H9 (cell line): Measurements from ENCODE around the gene CHCHD6. TPM values are rescaled to one million over a fixed set of nuclear protein-coding genes. Genes with fewer than 3 reads are reported as not detected.

ENCODE experiments used
- DNase-seq: peaks from one replicate; pipeline ENCODE4 v3.0.0-alpha.2; 2017
- H2AFZ ChIP-seq: one replicate; pipeline ENCODE4 v1.6.1; 2013; ENCODE audit warnings: mild to moderate bottlenecking, low read length, control low read depth, moderate library complexity
- H2AK5ac ChIP-seq: 2 replicates; pipeline ENCODE4 v1.6.1; 2013; ENCODE audit warnings: low read length, control low read depth, mixed read lengths; ENCODE audit not compliant: insufficient read length
- H2BK120ac ChIP-seq: one replicate; pipeline ENCODE4 v1.6.1; 2013; ENCODE audit warnings: low read depth, mild to moderate bottlenecking, low read length, control low read depth, inconsistent platforms; ENCODE audit not compliant: poor library complexity, severe bottlenecking
- H2BK12ac ChIP-seq: 2 replicates; pipeline ENCODE4 v1.6.1; 2013; ENCODE audit warnings: low read length, control low read depth, mixed read lengths, low read depth; ENCODE audit not compliant: insufficient read length
- H2BK15ac ChIP-seq: 2 replicates; pipeline ENCODE4 v1.6.1; 2013; ENCODE audit warnings: low read depth, low read length, control low read depth
- H2BK20ac ChIP-seq: one replicate; pipeline ENCODE4 v1.6.1; 2013; ENCODE audit warnings: low read depth, mild to moderate bottlenecking, low read length, control low read depth, inconsistent platforms; ENCODE audit not compliant: poor library complexity, severe bottlenecking
- H2BK5ac ChIP-seq: 2 replicates; pipeline ENCODE4 v1.6.1; 2013; ENCODE audit warnings: low read length, control low read depth, mixed read lengths; ENCODE audit not compliant: insufficient read length
- H3K14ac ChIP-seq: 2 replicates; pipeline ENCODE4 v1.6.1; 2013; ENCODE audit warnings: low read length, control low read depth; ENCODE audit not compliant: insufficient read depth
- H3K18ac ChIP-seq: 2 replicates; pipeline ENCODE4 v1.6.1; 2013; ENCODE audit warnings: low read depth, mild to moderate bottlenecking, mixed read lengths, low read length, control low read depth; ENCODE audit not compliant: insufficient read length
- H3K23ac ChIP-seq: 2 replicates; pipeline ENCODE4 v1.6.1; 2013; ENCODE audit warnings: low read length, control low read depth, mixed read lengths, low read depth; ENCODE audit not compliant: insufficient read length
- H3K23me2 ChIP-seq: 2 replicates; pipeline ENCODE4 v1.6.1; 2013; ENCODE audit warnings: low read depth, mild to moderate bottlenecking, mixed read lengths, low read length, control low read depth; ENCODE audit not compliant: insufficient read length, poor library complexity, severe bottlenecking
- H3K27ac ChIP-seq: 2 replicates; pipeline ENCODE4 v1.5.1; 2013; ENCODE audit warnings: low read length, control low read depth, mixed read lengths, low read depth; ENCODE audit not compliant: insufficient read length
- H3K27me3 ChIP-seq: 2 replicates; pipeline ENCODE4 v1.6.1; 2013; ENCODE audit warnings: low read length, control low read depth, inconsistent platforms; ENCODE audit not compliant: insufficient read depth
- H3K4ac ChIP-seq: 2 replicates; pipeline ENCODE4 v1.6.1; 2013; ENCODE audit warnings: low read depth, mild to moderate bottlenecking, control low read depth, inconsistent platforms, low read length, moderate library complexity
- H3K4me1 ChIP-seq: 2 replicates; pipeline ENCODE4 v1.6.1; 2013; ENCODE audit warnings: low read length, control low read depth, inconsistent platforms; ENCODE audit not compliant: insufficient read depth
- H3K4me2 ChIP-seq: 2 replicates; pipeline ENCODE4 v1.6.1; 2013; ENCODE audit warnings: low read length, control low read depth, mixed read lengths; ENCODE audit not compliant: insufficient read length, insufficient read depth
- H3K56ac ChIP-seq: 2 replicates; pipeline ENCODE4 v1.6.1; 2013; ENCODE audit warnings: low read depth, mild to moderate bottlenecking, mixed read lengths, low read length, control low read depth; ENCODE audit not compliant: insufficient read length
- H3K79me1 ChIP-seq: 2 replicates; pipeline ENCODE4 v1.6.1; 2013; ENCODE audit warnings: low read depth, mild to moderate bottlenecking, moderate library complexity, low read length, control low read depth, inconsistent platforms; ENCODE audit not compliant: insufficient read depth, poor library complexity, severe bottlenecking
- H3K79me2 ChIP-seq: 2 replicates; pipeline ENCODE4 v1.6.1; 2013; ENCODE audit warnings: low read length, control low read depth, inconsistent platforms; ENCODE audit not compliant: insufficient read depth
- H3K9ac ChIP-seq: 2 replicates; pipeline ENCODE4 v1.6.1; 2013; ENCODE audit warnings: low read length, control low read depth, mixed read lengths; ENCODE audit not compliant: insufficient read length; ENCODE audit errors: extremely low read depth
- H3K9me3 ChIP-seq: one replicate; pipeline ENCODE4 v1.6.1; 2013; ENCODE audit warnings: low read depth, low read length, inconsistent platforms; ENCODE audit not compliant: control insufficient read depth
- H3T11ph ChIP-seq: one replicate; pipeline ENCODE4 v1.6.1; 2013; ENCODE audit warnings: mild to moderate bottlenecking, low read length, control low read depth, inconsistent platforms
- H4K20me1 ChIP-seq: one replicate; pipeline ENCODE4 v1.6.1; 2013; ENCODE audit not compliant: control insufficient read depth, insufficient read length, insufficient read depth
- H4K5ac ChIP-seq: 2 replicates; pipeline ENCODE4 v1.6.1; 2013; ENCODE audit warnings: low read depth, mild to moderate bottlenecking, mixed read lengths, low read length, control low read depth; ENCODE audit not compliant: insufficient read length
- H4K8ac ChIP-seq: replicated peaks from 2 replicates; pipeline ENCODE4 v1.6.1; 2013; ENCODE audit warnings: low read length, control low read depth, mixed read lengths, low read depth; ENCODE audit not compliant: insufficient read length
- H4K91ac ChIP-seq: 2 replicates; pipeline ENCODE4 v1.6.1; 2013; ENCODE audit warnings: low read depth, mild to moderate bottlenecking, moderate library complexity, mixed read lengths, low read length, control low read depth; ENCODE audit not compliant: insufficient read length
- H3K27ac Mint-ChIP-seq, 3 experiments: 2 replicates in 2 of 3; 3 replicates in 1 of 3; pipeline ENCODE4 v1.8.0; 2020 to 2021; ENCODE audit warnings: mixed read lengths in 3 of 3, mild to moderate bottlenecking in 1 of 3, moderate library complexity in 1 of 3
- H3K27me3 Mint-ChIP-seq: 2 replicates; pipeline ENCODE4 v1.8.0; 2021; ENCODE audit warnings: low read depth, mild to moderate bottlenecking, moderate library complexity, mixed read lengths
- H3K36me3 Mint-ChIP-seq, 3 experiments: 2 replicates in 2 of 3; 3 replicates in 1 of 3; pipeline ENCODE4 v1.8.0; 2020 to 2021; ENCODE audit warnings: low read depth in 3 of 3, mixed read lengths in 3 of 3; ENCODE audit not compliant: insufficient read depth in 1 of 3
- H3K4me1 Mint-ChIP-seq, 2 experiments: 2 replicates each; pipeline ENCODE4 v1.8.0; 2020; ENCODE audit warnings: mixed read lengths in 2 of 2
- H3K4me3 Mint-ChIP-seq, 2 experiments: 2 replicates in 1 of 2; 3 replicates in 1 of 2; pipeline ENCODE4 v1.8.0; 2020 to 2021; ENCODE audit warnings: mild to moderate bottlenecking in 2 of 2, mixed read lengths in 2 of 2, moderate library complexity in 1 of 2
- H3K9me3 Mint-ChIP-seq, 2 experiments: 2 replicates in 1 of 2; 3 replicates in 1 of 2; pipeline ENCODE4 v1.8.0; 2020; ENCODE audit warnings: mild to moderate bottlenecking in 2 of 2, mixed read lengths in 2 of 2, moderate library complexity in 1 of 2
- WGBS: extraction: QIAGEN DNeasy Blood & Tissue Kit; methylation state at CpG from one replicate; pipeline ENCODE4 v1.1.7; 2013; ENCODE audit warnings: missing lambda C conversion rate, low lambda C conversion rate, mixed read lengths; ENCODE audit not compliant: insufficient read length; ENCODE audit errors: extremely low coverage; 5-methylcytosine and 5-hydroxymethylcytosine counted together
- total RNA-seq: library from RNA; stranded (reverse); gene quantifications from 2 replicates; pipeline ENCODE4 v1.2.1, GENCODE V29; 2021
- TF ChIP-seq, protein P1 (sequence below): fragments of 200-600 bp; sonication (generic); conservative IDR thresholded peaks from 3 replicates; pipeline ENCODE4 v1.8.0; 2021; ENCODE audit warnings: antibody characterized with exemption, mild to moderate bottlenecking

Gene CHCHD6
- total RNA-seq, 1 experiment from 2014 or later: 34.2 TPM

DNA sequence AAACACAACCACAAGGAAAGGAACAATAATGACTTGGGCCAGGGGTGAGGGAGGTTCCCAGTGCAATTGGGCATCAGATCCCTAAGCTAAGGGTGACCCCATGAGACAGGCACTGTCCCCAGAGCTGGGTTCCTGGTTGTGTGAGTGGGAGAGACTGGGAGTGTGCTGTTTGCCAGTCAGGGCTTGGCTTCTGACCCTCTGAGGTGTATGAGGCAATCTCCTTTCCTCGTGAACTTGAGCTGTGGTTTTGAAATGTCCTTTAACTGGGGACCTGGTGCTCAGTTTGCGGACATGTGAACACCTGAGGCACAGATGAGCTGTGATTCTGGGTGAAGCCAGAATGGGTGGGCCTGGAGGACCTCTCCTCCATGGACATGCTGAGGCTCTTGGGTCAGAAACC lies 220.4 kb downstream of the CHCHD6 start:
- no peaks in the 10 kb centered on the region for H3K27me3 ChIP-seq
- H3K18ac ChIP-seq: no peak overlapping the region
- Mint-ChIP-seq H3K4me1 (peaks cover 0 to 5% of the 10 kb centered on the region in 2 experiments; a peak in 1 of 4 replicates), H3K27ac (no peak overlapping the region; a peak in 2 of 7 replicates), H3K36me3 (peaks cover 0 to 14% (median 9%) of the 10 kb centered on the region in 3 experiments; a peak in 6 of 7 replicates), H3K27me3 (no peaks in the 10 kb centered on the region; the same call in 1 of the 2 replicates), H3K4me3 (no peak overlapping the region), H3K9me3 (peaks cover 11 to 12% of the 10 kb centered on the region in 2 experiments; a peak in 4 of 5 replicates)
- TF ChIP-seq, protein P1, sequence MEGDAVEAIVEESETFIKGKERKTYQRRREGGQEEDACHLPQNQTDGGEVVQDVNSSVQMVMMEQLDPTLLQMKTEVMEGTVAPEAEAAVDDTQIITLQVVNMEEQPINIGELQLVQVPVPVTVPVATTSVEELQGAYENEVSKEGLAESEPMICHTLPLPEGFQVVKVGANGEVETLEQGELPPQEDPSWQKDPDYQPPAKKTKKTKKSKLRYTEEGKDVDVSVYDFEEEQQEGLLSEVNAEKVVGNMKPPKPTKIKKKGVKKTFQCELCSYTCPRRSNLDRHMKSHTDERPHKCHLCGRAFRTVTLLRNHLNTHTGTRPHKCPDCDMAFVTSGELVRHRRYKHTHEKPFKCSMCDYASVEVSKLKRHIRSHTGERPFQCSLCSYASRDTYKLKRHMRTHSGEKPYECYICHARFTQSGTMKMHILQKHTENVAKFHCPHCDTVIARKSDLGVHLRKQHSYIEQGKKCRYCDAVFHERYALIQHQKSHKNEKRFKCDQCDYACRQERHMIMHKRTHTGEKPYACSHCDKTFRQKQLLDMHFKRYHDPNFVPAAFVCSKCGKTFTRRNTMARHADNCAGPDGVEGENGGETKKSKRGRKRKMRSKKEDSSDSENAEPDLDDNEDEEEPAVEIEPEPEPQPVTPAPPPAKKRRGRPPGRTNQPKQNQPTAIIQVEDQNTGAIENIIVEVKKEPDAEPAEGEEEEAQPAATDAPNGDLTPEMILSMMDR: no peak
- H2BK120ac ChIP-seq: no peak overlapping the region
- H4K91ac ChIP-seq: no peak overlapping the region
- H4K20me1 ChIP-seq: no peaks in the 10 kb centered on the region
- no peaks in the 10 kb centered on the region for H3K9me3 ChIP-seq
- H3K79me2 ChIP-seq: no peaks in the 10 kb centered on the region
- DNase-seq: no peak
- H4K8ac ChIP-seq: no peak overlapping the region
- no peak overlapping the region for H3K9ac ChIP-seq
- no peak overlapping the region for H2BK15ac ChIP-seq
- H3K27ac ChIP-seq: no peak overlapping the region
- no peak overlapping the region for H3K4ac ChIP-seq
- no peaks in the 10 kb centered on the region for H3K79me1 ChIP-seq
- no peaks in the 10 kb centered on the region for H3K4me1 ChIP-seq
- no peak overlapping the region for H4K5ac ChIP-seq
- no peak overlapping the region for H3K4me2 ChIP-seq
- H2BK5ac ChIP-seq: no peak overlapping the region
- H2BK12ac ChIP-seq: no peak overlapping the region
- H3K56ac ChIP-seq: no peak overlapping the region
- no peak overlapping the region for H3K23ac ChIP-seq
- H3T11ph ChIP-seq: no peak overlapping the region
- peak overlapping the region; percentile 58; the same call in 1 of the 2 replicates for H3K14ac ChIP-seq
- H2BK20ac ChIP-seq: no peak overlapping the region
- no peaks in the 10 kb centered on the region for H3K23me2 ChIP-seq
- no CpG with 5 or more reads among the region's 2 CpGs for WGBS
- H2AK5ac ChIP-seq: no peak overlapping the region
- no peak overlapping the region for H2AFZ ChIP-seq
